Omental fat pad (tissue), 4 donors: ENCODE data around the gene MLH1. TPM values are rescaled to one million over a fixed set of nuclear protein-coding genes. Genes with fewer than 3 reads are reported as not detected.
"Not testable (repeated sequence)": the region's sequence is repeated elsewhere in the genome, so short reads cannot be mapped to it uniquely, and the experiment has no call there.

ENCODE experiments used
- ATAC-seq: fragments of 150-250 bp; one replicate; pipeline ENCODE4 v1.9.1; 2016; ENCODE audit warnings: mild to moderate bottlenecking, moderate library complexity; ENCODE audit not compliant: low FRiP score
- DNase-seq: peaks from one replicate; pipeline ENCODE4 v3.0.0-alpha.2; 2019; ENCODE audit warnings: low spot score
- total RNA-seq, 4 donors: library from RNA; depleted of rRNA; stranded (reverse); fragments of >200 nt; gene quantifications; one replicate each; pipeline ENCODE4 v1.1.0, GENCODE V29; 2016
- TF ChIP-seq, protein P1 (sequence below), 3 donors: fragments of 450-650 bp; IDR thresholded peaks; one replicate each; pipeline ENCODE4 v1.5.1; 2016 to 2017; ENCODE audit warnings: antibody characterized with exemption in 3 of 3, mild to moderate bottlenecking in 3 of 3, moderate library complexity in 2 of 3

The MLH1 gene
- total RNA-seq, 4 donors from 2014 or later = 23.2 to 30.3 (median 28.6) TPM

DNA sequence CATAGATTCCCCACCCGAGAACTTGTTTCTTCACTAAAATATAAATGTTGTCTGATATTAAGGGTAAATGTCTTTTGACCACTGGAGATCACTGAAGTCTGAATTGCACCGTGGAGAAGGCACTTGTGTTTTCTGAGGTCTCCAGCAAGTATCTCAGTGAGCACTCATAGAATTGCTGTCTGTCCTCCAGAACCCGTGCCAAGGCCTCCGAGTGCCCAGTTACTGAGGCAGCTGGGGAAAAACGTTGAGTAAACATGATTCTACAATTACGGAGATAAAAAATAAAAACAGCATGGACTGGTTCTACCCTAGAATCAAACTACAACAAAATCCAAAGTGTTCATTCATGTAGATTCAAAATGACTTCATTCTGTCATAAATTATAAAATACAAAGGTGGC lies 60.0 kb downstream of the MLH1 start:
- no peak for DNase-seq
- no peak for ATAC-seq
- TF ChIP-seq, protein P1, sequence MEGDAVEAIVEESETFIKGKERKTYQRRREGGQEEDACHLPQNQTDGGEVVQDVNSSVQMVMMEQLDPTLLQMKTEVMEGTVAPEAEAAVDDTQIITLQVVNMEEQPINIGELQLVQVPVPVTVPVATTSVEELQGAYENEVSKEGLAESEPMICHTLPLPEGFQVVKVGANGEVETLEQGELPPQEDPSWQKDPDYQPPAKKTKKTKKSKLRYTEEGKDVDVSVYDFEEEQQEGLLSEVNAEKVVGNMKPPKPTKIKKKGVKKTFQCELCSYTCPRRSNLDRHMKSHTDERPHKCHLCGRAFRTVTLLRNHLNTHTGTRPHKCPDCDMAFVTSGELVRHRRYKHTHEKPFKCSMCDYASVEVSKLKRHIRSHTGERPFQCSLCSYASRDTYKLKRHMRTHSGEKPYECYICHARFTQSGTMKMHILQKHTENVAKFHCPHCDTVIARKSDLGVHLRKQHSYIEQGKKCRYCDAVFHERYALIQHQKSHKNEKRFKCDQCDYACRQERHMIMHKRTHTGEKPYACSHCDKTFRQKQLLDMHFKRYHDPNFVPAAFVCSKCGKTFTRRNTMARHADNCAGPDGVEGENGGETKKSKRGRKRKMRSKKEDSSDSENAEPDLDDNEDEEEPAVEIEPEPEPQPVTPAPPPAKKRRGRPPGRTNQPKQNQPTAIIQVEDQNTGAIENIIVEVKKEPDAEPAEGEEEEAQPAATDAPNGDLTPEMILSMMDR (IDR thresholded peaks at IDR 0.05) = no peak

DNA sequence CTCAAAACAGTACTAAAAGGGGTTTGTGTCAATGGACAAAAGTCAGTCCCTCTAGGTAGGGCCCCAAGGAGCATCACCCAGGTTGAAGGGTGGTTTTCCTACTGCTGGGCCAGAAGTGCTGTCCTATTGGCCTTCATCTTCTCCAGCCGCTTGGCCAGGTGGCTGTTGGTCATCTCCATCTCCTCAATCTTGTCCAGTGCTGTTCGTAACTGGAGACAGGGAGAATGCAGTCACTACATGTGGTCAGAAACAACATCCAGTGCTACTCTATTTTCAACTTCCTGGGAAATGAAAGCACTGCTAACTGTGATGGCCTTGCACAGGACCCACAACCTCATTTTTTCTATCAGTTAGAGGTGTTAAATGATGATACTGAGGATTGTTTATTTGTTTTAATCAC lies 60.4 kb downstream of the MLH1 start:
- TF ChIP-seq, protein P1 (IDR thresholded peaks at IDR 0.05) = no peak
- ATAC-seq (no peak), DNase-seq (no peak)

DNA sequence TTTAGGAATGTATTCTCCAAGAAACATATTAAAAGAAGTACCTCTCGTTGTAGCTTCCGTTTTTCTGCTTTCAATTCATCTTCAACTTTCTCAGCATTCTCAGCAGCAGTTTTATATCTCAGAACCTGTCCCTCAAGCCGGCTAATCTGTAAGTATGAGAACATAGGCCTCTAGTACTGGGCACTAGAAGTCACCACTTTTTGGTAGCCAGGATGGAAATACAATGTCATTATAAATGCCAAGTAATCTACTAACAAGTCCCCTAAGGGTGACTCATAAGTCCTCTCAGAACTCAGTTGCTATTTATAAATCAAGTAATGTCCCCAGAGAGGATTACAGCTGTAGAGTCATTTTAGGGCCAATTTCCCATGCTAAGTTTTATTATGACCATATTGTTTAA lies 61.1 kb downstream of the MLH1 start:
- ATAC-seq (peak; percentile 13), DNase-seq (no peak)
- TF ChIP-seq, protein P1 (IDR thresholded peaks at IDR 0.05) = no peak

DNA sequence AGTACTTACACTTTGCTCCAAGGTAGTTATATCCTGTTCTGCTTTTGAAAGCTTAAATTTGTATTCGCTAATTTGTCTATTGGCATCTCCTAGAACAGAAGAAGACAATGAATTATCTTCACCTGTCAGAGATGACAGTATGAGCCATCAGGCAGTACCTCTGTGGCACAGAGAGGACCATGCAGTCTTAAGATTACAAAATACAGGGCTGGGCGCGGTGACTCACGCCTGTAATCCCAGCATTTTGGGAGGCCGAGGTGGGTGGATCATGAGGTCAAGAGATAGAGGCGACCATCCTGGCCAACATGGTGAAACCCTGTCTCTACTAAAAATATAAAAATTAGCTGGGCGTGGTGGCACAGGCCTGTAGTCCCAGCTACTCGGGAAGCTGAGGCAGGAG lies 61.8 kb downstream of the MLH1 start:
- not testable (repeated sequence) for DNase-seq, ATAC-seq

DNA sequence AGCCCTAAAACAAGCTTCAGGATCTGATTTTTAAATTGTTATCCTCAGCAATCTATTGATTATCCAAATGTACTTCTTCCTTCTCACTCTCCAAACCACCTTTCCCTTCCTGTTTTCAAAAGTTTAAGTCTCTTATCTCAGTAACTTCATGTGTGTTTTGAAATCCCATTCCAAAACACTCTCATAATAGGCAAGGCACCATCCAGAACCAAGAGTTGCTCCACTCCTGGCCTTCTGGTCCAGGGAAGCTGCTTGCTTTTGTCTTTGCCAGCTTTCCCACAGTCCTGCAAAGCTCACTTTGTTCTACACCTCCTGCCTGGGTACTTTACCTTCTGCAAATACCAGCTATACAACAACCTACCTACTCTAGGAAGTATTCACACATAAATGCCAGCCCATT lies 63.5 kb downstream of the MLH1 start:
- ATAC-seq = no peak
- TF ChIP-seq, protein P1 (IDR thresholded peaks at IDR 0.05) = no peak

DNA sequence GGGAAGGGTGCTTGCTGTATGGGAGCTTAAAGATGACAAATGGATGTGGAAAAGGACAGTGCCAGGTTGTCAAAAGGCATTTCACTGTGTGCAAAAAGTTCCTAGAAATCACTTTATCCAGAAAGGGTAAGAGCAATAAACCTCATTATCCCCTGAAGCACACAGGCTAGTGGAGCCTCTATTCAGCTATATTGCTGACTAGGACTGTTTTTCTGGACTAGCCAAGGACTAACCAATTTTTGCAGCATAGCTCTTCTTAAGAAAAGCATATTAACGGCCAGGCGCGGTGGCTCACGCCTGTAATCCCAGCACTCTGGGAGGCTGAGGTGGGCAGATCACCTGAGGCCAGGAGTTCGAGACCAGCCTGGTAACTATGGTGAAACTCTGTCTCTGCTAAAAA lies 64.8 kb downstream of the MLH1 start:
- no peak for ATAC-seq
- TF ChIP-seq, protein P1 (IDR thresholded peaks at IDR 0.05) = no peak
- DNase-seq = no peak

More for the DNA sequence above, 63.5 kb downstream of the MLH1 start:
- no peak for DNase-seq

DNA sequence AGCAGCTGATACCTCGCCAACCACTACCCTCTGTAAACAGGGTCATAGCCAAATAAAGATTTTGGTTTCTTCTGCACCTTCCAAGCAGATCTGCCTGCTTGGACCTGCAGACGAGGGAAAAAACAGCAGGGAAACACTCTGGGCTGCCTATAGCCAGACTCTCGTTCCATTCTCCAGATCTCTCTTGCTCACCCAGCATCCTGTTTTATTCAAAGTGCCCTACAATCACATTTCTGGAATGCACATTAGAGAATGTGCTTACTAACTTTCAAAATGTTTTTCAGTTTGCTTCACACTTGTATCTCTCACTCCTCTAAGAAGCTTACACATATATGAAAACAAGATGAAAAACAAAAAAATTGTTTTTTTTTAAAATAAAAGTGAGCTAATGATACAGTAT lies 71.4 kb downstream of the MLH1 start:
- DNase-seq = no peak
- ATAC-seq = no peak
- TF ChIP-seq, protein P1 (IDR thresholded peaks at IDR 0.05) = no peak

DNA sequence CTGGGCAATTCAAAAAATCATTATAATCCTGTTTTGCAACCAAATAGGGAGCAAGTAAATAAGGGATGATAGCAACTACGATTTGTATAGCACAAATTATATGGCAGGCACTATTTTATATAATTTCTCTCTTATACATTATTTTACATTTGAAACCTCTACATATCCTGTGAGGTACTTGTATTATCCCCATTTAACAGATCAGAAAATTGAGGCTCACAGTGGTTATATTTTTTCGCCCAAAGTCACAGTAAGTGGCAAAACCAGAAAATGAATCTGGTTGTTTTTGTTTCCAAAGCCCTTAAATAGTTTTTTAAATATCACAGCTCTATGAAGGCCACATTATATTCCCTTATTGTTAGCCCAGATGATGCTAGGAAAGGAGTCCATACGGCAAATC lies 74.3 kb downstream of the MLH1 start:
- no peak for ATAC-seq
- no peak for DNase-seq
- TF ChIP-seq, protein P1 (IDR thresholded peaks at IDR 0.05) = no peak
